Measurements from ENCODE around the gene ZC3H15.

GRCh38 chr2:186522450-186522849 is 36.4 kb downstream of the ZC3H15 start:
- no peak for TF ChIP-seq POLR2AphosphoS5 (IDR thresholded peaks at IDR 0.05; ENCODE audit: low read depth, low read length)
- no peak for TF ChIP-seq POLR2A (IDR thresholded peaks at IDR 0.05; ENCODE audit: low read depth, low read length)
- no peak for TF ChIP-seq TAF1 (IDR thresholded peaks at IDR 0.05; ENCODE audit: low read depth, low read length)
- no peak for TF ChIP-seq PAX5 (IDR thresholded peaks at IDR 0.05; ENCODE audit: insufficient read depth, low read length, severe bottlenecking)

All from GM12891 (cell line).